Activated CD8-positive, alpha-beta memory T cell treated with anti-CD3 and anti-CD28 coated beads for 4 hours (primary cell): ENCODE data around the gene SIGLEC12.
"Not testable (repeated sequence)": the region's sequence is repeated elsewhere in the genome, so short reads cannot be mapped to it uniquely, and the experiment has no call there.

Experiments
- DNase-seq, 2 donors: peaks; one replicate each; pipeline ENCODE4 v3.0.0-alpha.2; 2020; ENCODE audit warnings: low read depth in 2 of 2

Gene SIGLEC12

GRCh38 chr19:51485960-51486660 lies 15.5 kb downstream of the SIGLEC12 start:
- no peak for DNase-seq

- DNase-seq, result no peak
Observed at GRCh38 chr19:51480590-51480989, 21.0 kb downstream of the SIGLEC12 start.

- DNase-seq, result peak in 1 of 2 donors; percentile 15
Observed at GRCh38 chr19:51479531-51480331, 21.9 kb downstream of the SIGLEC12 start.

- no peak for DNase-seq
Observed at GRCh38 chr19:51478381-51479234, 23.0 kb downstream of the SIGLEC12 start, which contains the start of gene CEACAM18. Gene CEACAM18, plus strand, starts transcription at chr19:51478539.

- no peak for DNase-seq
Observed at GRCh38 chr19:51477344-51477743, 24.3 kb downstream of the SIGLEC12 start.

- no peak for DNase-seq
Observed at GRCh38 chr19:51476164-51476563, 25.4 kb downstream of the SIGLEC12 start.

GRCh38 chr19:51473009-51473707 lies 28.4 kb downstream of the SIGLEC12 start:
- DNase-seq, result peak; percentile 71 to 79

- no peak for DNase-seq
Observed at GRCh38 chr19:51472607-51473006, 29.0 kb downstream of the SIGLEC12 start.

GRCh38 chr19:51471527-51471926 lies 30.1 kb downstream of the SIGLEC12 start:
- DNase-seq, result no peak

- DNase-seq, result no peak
Observed at GRCh38 chr19:51470966-51471365, 30.6 kb downstream of the SIGLEC12 start.

GRCh38 chr19:51469629-51470028 lies 32.0 kb downstream of the SIGLEC12 start:
- no peak for DNase-seq

GRCh38 chr19:51469162-51469561 lies 32.4 kb downstream of the SIGLEC12 start:
- no peak for DNase-seq

GRCh38 chr19:51468545-51468920 lies 33.1 kb downstream of the SIGLEC12 start:
- no peak for DNase-seq

GRCh38 chr19:51467864-51468544 lies 33.6 kb downstream of the SIGLEC12 start:
- DNase-seq, result no peak

- no peak for DNase-seq
Observed at GRCh38 chr19:51466723-51467122, 34.9 kb downstream of the SIGLEC12 start.

- not testable (repeated sequence) for DNase-seq
Observed at GRCh38 chr19:51463976-51464581, 37.5 kb downstream of the SIGLEC12 start.

- DNase-seq, result no peak
Observed at GRCh38 chr19:51462681-51463080, 38.9 kb downstream of the SIGLEC12 start.

- no peak for DNase-seq
Observed at GRCh38 chr19:51462276-51462675, 39.3 kb downstream of the SIGLEC12 start.

GRCh38 chr19:51461723-51462161 lies 39.9 kb downstream of the SIGLEC12 start:
- DNase-seq, result no peak
